ENCODE data around the gene APCS.

Gene APCS

DNA sequence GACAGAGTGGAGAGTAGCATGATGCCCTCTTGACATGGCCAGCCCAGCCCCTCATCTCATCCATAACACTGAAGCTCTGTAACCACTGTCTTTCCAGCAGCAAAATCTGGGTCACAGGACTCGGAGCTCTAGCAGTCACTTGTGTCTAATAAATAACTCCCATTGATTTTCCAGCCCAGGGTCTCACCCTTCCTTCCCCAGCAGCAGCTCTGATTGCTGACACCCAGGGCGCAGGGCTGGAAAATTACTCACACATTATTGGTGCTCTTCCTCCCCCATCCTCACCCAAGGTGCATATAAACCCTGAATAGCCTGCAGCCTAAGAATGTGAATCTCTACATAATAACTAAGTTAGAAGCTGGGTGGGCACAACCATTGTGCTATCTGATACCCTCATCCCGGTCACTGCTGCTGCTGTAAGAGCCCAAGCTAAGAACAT, 30.7 kb upstream of the APCS start:
- Histone ChIP-seq H3K79me2 (ENCODE audit: insufficient read depth, low read length) (no peaks in the 10 kb centered on the region), H3K4me2 (ENCODE audit: insufficient read depth, low read length) (no peak overlapping the region), H2AFZ (ENCODE audit: low read depth, low read length) (no peak overlapping the region), H3K4me1 (ENCODE audit: insufficient read depth, low read length) (no peaks in the 10 kb centered on the region), H3K9me3 (ENCODE audit: insufficient read depth, low read length, severe bottlenecking) (no peaks in the 10 kb centered on the region), H3K27ac (ENCODE audit: low read length) (no peak overlapping the region), H3K4me3 (ENCODE audit: low read depth in 1 of 2, low read length in 2 of 2) (no peak overlapping the region), H3K36me3 (ENCODE audit: insufficient read depth, low read length) (no peaks in the 10 kb centered on the region), H4K20me1 (ENCODE audit: insufficient read depth, low read length) (no peaks in the 10 kb centered on the region), H3K27me3 (ENCODE audit: insufficient read depth, low read length, poor library complexity) (no peaks in the 10 kb centered on the region), H3K9ac (ENCODE audit: low read depth, low read length) (no peak overlapping the region)
- ATAC-seq (ENCODE audit: insufficient read depth, low read depth) (no peak), DNase-seq (no peak)
- TF ChIP-seq EZH2 (IDR thresholded peaks at IDR 0.05; ENCODE audit: borderline replicate concordance, low read depth, low read length, severe bottlenecking), result no peak
- TF ChIP-seq, protein P1, sequence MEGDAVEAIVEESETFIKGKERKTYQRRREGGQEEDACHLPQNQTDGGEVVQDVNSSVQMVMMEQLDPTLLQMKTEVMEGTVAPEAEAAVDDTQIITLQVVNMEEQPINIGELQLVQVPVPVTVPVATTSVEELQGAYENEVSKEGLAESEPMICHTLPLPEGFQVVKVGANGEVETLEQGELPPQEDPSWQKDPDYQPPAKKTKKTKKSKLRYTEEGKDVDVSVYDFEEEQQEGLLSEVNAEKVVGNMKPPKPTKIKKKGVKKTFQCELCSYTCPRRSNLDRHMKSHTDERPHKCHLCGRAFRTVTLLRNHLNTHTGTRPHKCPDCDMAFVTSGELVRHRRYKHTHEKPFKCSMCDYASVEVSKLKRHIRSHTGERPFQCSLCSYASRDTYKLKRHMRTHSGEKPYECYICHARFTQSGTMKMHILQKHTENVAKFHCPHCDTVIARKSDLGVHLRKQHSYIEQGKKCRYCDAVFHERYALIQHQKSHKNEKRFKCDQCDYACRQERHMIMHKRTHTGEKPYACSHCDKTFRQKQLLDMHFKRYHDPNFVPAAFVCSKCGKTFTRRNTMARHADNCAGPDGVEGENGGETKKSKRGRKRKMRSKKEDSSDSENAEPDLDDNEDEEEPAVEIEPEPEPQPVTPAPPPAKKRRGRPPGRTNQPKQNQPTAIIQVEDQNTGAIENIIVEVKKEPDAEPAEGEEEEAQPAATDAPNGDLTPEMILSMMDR (IDR thresholded peaks at IDR 0.05; ENCODE audit: borderline replicate concordance, extremely low read depth, low read length, poor library complexity, severe bottlenecking), result no peak

DNA sequence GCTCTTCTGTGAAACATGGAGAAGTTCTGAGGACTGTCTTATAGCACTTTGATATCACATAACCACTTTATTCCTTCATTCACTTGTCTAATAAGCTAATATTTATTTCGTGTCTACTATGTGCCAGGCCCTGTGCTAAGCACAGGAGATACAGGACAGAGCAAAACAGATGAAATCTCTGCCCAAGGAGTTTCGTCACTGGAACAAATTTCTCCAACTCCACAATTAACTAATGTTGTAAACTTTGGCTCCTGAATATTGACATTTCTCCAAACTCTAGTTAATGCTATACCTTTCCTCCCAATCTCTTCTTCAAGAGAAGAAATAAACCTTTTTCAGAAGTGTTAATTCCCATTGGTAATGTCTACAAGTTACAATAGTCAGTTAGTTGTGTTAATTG, 27.0 kb upstream of the APCS start:
- Histone ChIP-seq H3K4me3 (ENCODE audit: low read depth in 1 of 2, low read length in 2 of 2) (no peak overlapping the region), H3K9me3 (ENCODE audit: insufficient read depth, low read length, severe bottlenecking) (no peaks in the 10 kb centered on the region), H3K4me1 (ENCODE audit: insufficient read depth, low read length) (no peaks in the 10 kb centered on the region), H3K27ac (ENCODE audit: low read length) (no peak overlapping the region), H2AFZ (ENCODE audit: low read depth, low read length) (no peak overlapping the region), H3K27me3 (ENCODE audit: insufficient read depth, low read length, poor library complexity) (no peaks in the 10 kb centered on the region), H3K79me2 (ENCODE audit: insufficient read depth, low read length) (no peaks in the 10 kb centered on the region), H3K36me3 (ENCODE audit: insufficient read depth, low read length) (no peaks in the 10 kb centered on the region), H4K20me1 (ENCODE audit: insufficient read depth, low read length) (no peaks in the 10 kb centered on the region), H3K9ac (ENCODE audit: low read depth, low read length) (no peak overlapping the region), H3K4me2 (ENCODE audit: insufficient read depth, low read length) (no peak overlapping the region)
- no peak for TF ChIP-seq EZH2 (IDR thresholded peaks at IDR 0.05; ENCODE audit: borderline replicate concordance, low read depth, low read length, severe bottlenecking)
- TF ChIP-seq, protein P1 (IDR thresholded peaks at IDR 0.05; ENCODE audit: borderline replicate concordance, extremely low read depth, low read length, poor library complexity, severe bottlenecking), result no peak
- no peak for DNase-seq
- ATAC-seq (ENCODE audit: insufficient read depth, low read depth), result no peak

DNA sequence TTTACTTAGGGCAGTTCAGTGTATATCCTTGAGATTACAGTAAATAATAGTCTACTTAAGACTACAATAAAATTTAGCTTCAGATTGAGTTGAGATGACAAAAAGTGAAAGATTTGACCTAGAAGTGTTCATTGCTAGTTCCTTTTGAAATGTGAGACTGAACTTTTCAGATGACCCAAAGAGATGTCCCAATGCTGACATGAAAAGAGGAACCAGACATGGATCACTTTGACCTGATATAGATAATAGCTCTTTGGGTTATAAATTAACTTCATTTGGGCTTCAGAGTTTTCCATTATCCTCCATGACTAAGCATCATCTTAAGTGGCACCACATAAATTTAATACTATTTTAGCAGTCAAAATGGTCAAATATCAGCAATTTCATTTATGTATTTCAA, 26.1 kb upstream of the APCS start:
- DNase-seq (no peak), ATAC-seq (ENCODE audit: insufficient read depth, low read depth) (no peak)
- Histone ChIP-seq H4K20me1 (ENCODE audit: insufficient read depth, low read length) (no peaks in the 10 kb centered on the region), H3K9me3 (ENCODE audit: insufficient read depth, low read length, severe bottlenecking) (no peaks in the 10 kb centered on the region), H3K9ac (ENCODE audit: low read depth, low read length) (no peak overlapping the region), H3K27me3 (ENCODE audit: insufficient read depth, low read length, poor library complexity) (no peaks in the 10 kb centered on the region), H3K27ac (ENCODE audit: low read length) (no peak overlapping the region), H2AFZ (ENCODE audit: low read depth, low read length) (no peak overlapping the region), H3K4me1 (ENCODE audit: insufficient read depth, low read length) (no peaks in the 10 kb centered on the region), H3K36me3 (ENCODE audit: insufficient read depth, low read length) (no peaks in the 10 kb centered on the region), H3K79me2 (ENCODE audit: insufficient read depth, low read length) (no peaks in the 10 kb centered on the region), H3K4me3 (ENCODE audit: low read depth in 1 of 2, low read length in 2 of 2) (no peak overlapping the region), H3K4me2 (ENCODE audit: insufficient read depth, low read length) (no peak overlapping the region)
- TF ChIP-seq EZH2 (IDR thresholded peaks at IDR 0.05; ENCODE audit: borderline replicate concordance, low read depth, low read length, severe bottlenecking), result no peak
- TF ChIP-seq, protein P1 (IDR thresholded peaks at IDR 0.05; ENCODE audit: borderline replicate concordance, extremely low read depth, low read length, poor library complexity, severe bottlenecking), result no peak

DNA sequence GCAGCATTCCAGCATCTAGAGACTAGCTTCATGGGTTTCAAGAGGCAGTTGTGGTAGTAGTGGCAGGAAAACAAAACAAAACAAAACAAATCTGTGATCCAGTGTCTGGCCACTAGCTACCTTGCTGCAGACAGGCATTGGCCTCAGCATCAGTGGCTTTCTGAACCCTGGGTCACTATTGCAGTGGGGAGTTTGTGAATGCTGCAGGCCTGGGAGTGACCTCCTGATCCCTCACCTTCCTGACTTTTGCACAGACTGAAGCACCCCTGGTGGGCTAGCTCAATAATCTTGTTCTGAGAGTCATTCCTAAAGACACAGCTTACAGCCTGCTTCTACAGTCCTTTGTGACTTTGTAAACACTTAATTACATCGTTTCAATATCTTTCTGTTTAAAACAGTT, 24.9 kb upstream of the APCS start:
- H2AFZ ChIP-seq (ENCODE audit: low read depth, low read length), result no peak overlapping the region
- no peaks in the 10 kb centered on the region for H3K9me3 ChIP-seq (ENCODE audit: insufficient read depth, low read length, severe bottlenecking)
- no peaks in the 10 kb centered on the region for H3K27me3 ChIP-seq (ENCODE audit: insufficient read depth, low read length, poor library complexity)
- no peak for ATAC-seq (ENCODE audit: insufficient read depth, low read depth)
- H3K4me3 ChIP-seq (ENCODE audit: low read depth in 1 of 2, low read length in 2 of 2), result no peak overlapping the region
- no peak for DNase-seq
- no peaks in the 10 kb centered on the region for H3K4me1 ChIP-seq (ENCODE audit: insufficient read depth, low read length)
- no peak for TF ChIP-seq EZH2 (IDR thresholded peaks at IDR 0.05; ENCODE audit: borderline replicate concordance, low read depth, low read length, severe bottlenecking)
- TF ChIP-seq, protein P1 (IDR thresholded peaks at IDR 0.05; ENCODE audit: borderline replicate concordance, extremely low read depth, low read length, poor library complexity, severe bottlenecking), result no peak
- no peaks in the 10 kb centered on the region for H3K36me3 ChIP-seq (ENCODE audit: insufficient read depth, low read length)
- H3K4me2 ChIP-seq (ENCODE audit: insufficient read depth, low read length), result no peak overlapping the region
- H3K27ac ChIP-seq (ENCODE audit: low read length), result no peak overlapping the region
- H4K20me1 ChIP-seq (ENCODE audit: insufficient read depth, low read length), result no peaks in the 10 kb centered on the region
- no peak overlapping the region for H3K9ac ChIP-seq (ENCODE audit: low read depth, low read length)
- no peaks in the 10 kb centered on the region for H3K79me2 ChIP-seq (ENCODE audit: insufficient read depth, low read length)

Data from DND-41 (cell line).